Astrocyte (in vitro differentiated cells and primary cell): ENCODE results near the gene LALBA. TPM values are rescaled to one million over a fixed set of nuclear protein-coding genes. Genes with fewer than 3 reads are reported as not detected.
"Not testable (repeated sequence)": the region's sequence is repeated elsewhere in the genome, so short reads cannot be mapped to it uniquely, and the experiment has no call there.

Source experiments
- DNase-seq: peaks from one replicate; pipeline ENCODE4 v3.0.0-alpha.2; 2010; ENCODE audit warnings: low read depth
- FAIRE-seq: peaks from 2 replicates; lab custom pipeline; 2011; peaks lifted over from hg19 to GRCh38; lab: Jason Lieb, UNC
- H2AFZ ChIP-seq: 2 replicates; pipeline ENCODE4 v1.6.0; 2012; ENCODE audit warnings: low read depth, low read length, inconsistent platforms
- H3K27ac ChIP-seq: 2 replicates; pipeline ENCODE4 v1.5.1; 2011; ENCODE audit warnings: low read depth, low read length, inconsistent platforms
- H3K27me3 ChIP-seq: 2 replicates; pipeline ENCODE4 v1.6.0; 2011; ENCODE audit warnings: low read length, inconsistent platforms; ENCODE audit not compliant: insufficient read depth
- H3K36me3 ChIP-seq: 2 replicates; pipeline ENCODE4 v1.5.1; 2011; ENCODE audit warnings: low read length, inconsistent platforms; ENCODE audit not compliant: insufficient read depth
- H3K4me1 ChIP-seq: 2 replicates; pipeline ENCODE4 v1.5.1; 2011; ENCODE audit warnings: low read length, inconsistent platforms; ENCODE audit not compliant: insufficient read depth
- H3K4me2 ChIP-seq: 2 replicates; pipeline ENCODE4 v1.6.0; 2012; ENCODE audit warnings: low read length, inconsistent platforms
- H3K4me3 ChIP-seq: 2 replicates; pipeline ENCODE4 v1.5.1; 2011; ENCODE audit warnings: low read depth, mild to moderate bottlenecking, low read length, inconsistent platforms; ENCODE audit not compliant: insufficient read depth
- H3K79me2 ChIP-seq: 2 replicates; pipeline ENCODE4 v1.6.0; 2012; ENCODE audit warnings: mild to moderate bottlenecking, low read length, inconsistent platforms; ENCODE audit not compliant: insufficient read depth
- H3K9ac ChIP-seq: 2 replicates; pipeline ENCODE4 v1.6.0; 2012; ENCODE audit warnings: mild to moderate bottlenecking, low read length, inconsistent platforms
- H3K9me3 ChIP-seq: 2 replicates; pipeline ENCODE4 v1.5.1; 2012; ENCODE audit warnings: low read depth, mild to moderate bottlenecking, low read length, inconsistent platforms; ENCODE audit not compliant: insufficient read depth
- H4K20me1 ChIP-seq: 2 replicates; pipeline ENCODE4 v1.6.0; 2012; ENCODE audit warnings: low read length, inconsistent platforms; ENCODE audit not compliant: insufficient read depth
- H3K27ac Mint-ChIP-seq: one replicate; pipeline ENCODE4 v1.8.0; 2021; ENCODE audit warnings: mild to moderate bottlenecking, mixed read lengths; ENCODE audit not compliant: unreplicated experiment
- H3K27me3 Mint-ChIP-seq: one replicate; pipeline ENCODE4 v1.8.0; 2021; ENCODE audit warnings: low read depth, mixed read lengths; ENCODE audit not compliant: unreplicated experiment
- H3K36me3 Mint-ChIP-seq: one replicate; pipeline ENCODE4 v1.8.0; 2021; ENCODE audit warnings: low read depth, mixed read lengths; ENCODE audit not compliant: unreplicated experiment
- H3K4me1 Mint-ChIP-seq: one replicate; pipeline ENCODE4 v1.8.0; 2021; ENCODE audit warnings: low read depth, mixed read lengths; ENCODE audit not compliant: unreplicated experiment
- H3K4me3 Mint-ChIP-seq: one replicate; pipeline ENCODE4 v1.8.0; 2021; ENCODE audit warnings: mild to moderate bottlenecking, moderate library complexity, mixed read lengths; ENCODE audit not compliant: unreplicated experiment
- H3K9me3 Mint-ChIP-seq: one replicate; pipeline ENCODE4 v1.8.0; 2021; ENCODE audit warnings: mild to moderate bottlenecking, mixed read lengths; ENCODE audit not compliant: unreplicated experiment
- CTCF ChIP-seq: IDR thresholded peaks from 2 replicates; pipeline ENCODE4 v1.5.1; 2011; ENCODE audit warnings: low read depth, mild to moderate bottlenecking, inconsistent platforms, low read length, moderate library complexity; ENCODE audit not compliant: insufficient read depth
- EZH2 ChIP-seq: IDR thresholded peaks from 2 replicates; pipeline ENCODE4 v1.6.1; 2012; ENCODE audit warnings: mild to moderate bottlenecking, low read length, inconsistent platforms; ENCODE audit not compliant: insufficient read depth
- total RNA-seq: library from RNA; stranded (reverse); gene quantifications from 2 replicates; pipeline ENCODE4 v1.2.1, GENCODE V29; 2021

LALBA gene
- total RNA-seq, 1 donor from 2014 or later: not detected

- peaks cover 13% of the 10 kb centered on the region for H3K9me3 Mint-ChIP-seq
- no peak for FAIRE-seq
Measured at GRCh38 chr12:48532601-48533000, 37.2 kb downstream of the LALBA start.

GRCh38 chr12:48527891-48528670 is 41.8 kb downstream of the LALBA start:
- H3K36me3 ChIP-seq: no peaks in the 10 kb centered on the region
- no peak for DNase-seq
- H4K20me1 ChIP-seq: no peaks in the 10 kb centered on the region
- Mint-ChIP-seq H3K27ac (no peak overlapping the region), H3K27me3 (no peaks in the 10 kb centered on the region), H3K4me1 (no peaks in the 10 kb centered on the region), H3K4me3 (no peak overlapping the region), H3K9me3 (no peaks in the 10 kb centered on the region), H3K36me3 (no peaks in the 10 kb centered on the region)
- no peak overlapping the region for H3K4me2 ChIP-seq
- TF ChIP-seq CTCF: no peak
- TF ChIP-seq EZH2: no peak
- no peak overlapping the region for H3K4me3 ChIP-seq
- H3K9me3 ChIP-seq: no peaks in the 10 kb centered on the region
- no peaks in the 10 kb centered on the region for H3K27me3 ChIP-seq
- H3K4me1 ChIP-seq: no peaks in the 10 kb centered on the region
- no peak overlapping the region for H3K27ac ChIP-seq
- FAIRE-seq: no peak
- no peak overlapping the region for H3K9ac ChIP-seq
- H3K79me2 ChIP-seq: no peaks in the 10 kb centered on the region
- no peak overlapping the region for H2AFZ ChIP-seq

More at GRCh38 chr12:48532601-48533000, 37.2 kb downstream of the LALBA start:
- no peak for DNase-seq
- Histone ChIP-seq H3K27me3 (no peaks in the 10 kb centered on the region), H3K79me2 (no peaks in the 10 kb centered on the region), H3K4me2 (no peak overlapping the region), H3K4me3 (no peak overlapping the region), H2AFZ (no peak overlapping the region), H3K36me3 (no peaks in the 10 kb centered on the region), H3K9ac (no peak overlapping the region), H3K9me3 (no peaks in the 10 kb centered on the region), H3K27ac (no peak overlapping the region), H4K20me1 (no peaks in the 10 kb centered on the region), H3K4me1 (no peaks in the 10 kb centered on the region)
- H3K36me3 Mint-ChIP-seq: no peaks in the 10 kb centered on the region
- H3K27me3 Mint-ChIP-seq: no peaks in the 10 kb centered on the region
- no peak for TF ChIP-seq CTCF
- TF ChIP-seq EZH2: no peak
- no peaks in the 10 kb centered on the region for H3K4me1 Mint-ChIP-seq
- no peak overlapping the region for H3K27ac Mint-ChIP-seq
- H3K4me3 Mint-ChIP-seq: no peak overlapping the region

- no peaks in the 10 kb centered on the region for H3K27me3 Mint-ChIP-seq
- no peaks in the 10 kb centered on the region for H3K9me3 Mint-ChIP-seq
- Histone ChIP-seq H3K27me3 (no peaks in the 10 kb centered on the region), H3K79me2 (no peaks in the 10 kb centered on the region), H3K4me2 (no peak within 1 kb of the TSS), H3K9ac (no peak within 1 kb of the TSS), H3K4me1 (no peaks in the 10 kb centered on the region), H3K4me3 (no peak within 1 kb of the TSS), H3K27ac (no peak within 1 kb of the TSS), H3K36me3 (no peaks in the 10 kb centered on the region), H2AFZ (no peak within 1 kb of the TSS), H4K20me1 (no peaks in the 10 kb centered on the region), H3K9me3 (no peaks in the 10 kb centered on the region)
- no peak within 1 kb of the TSS for H3K4me3 Mint-ChIP-seq
- no peak within 1 kb of the TSS for H3K27ac Mint-ChIP-seq
- DNase-seq: no peak
- H3K36me3 Mint-ChIP-seq: no peaks in the 10 kb centered on the region
- TF ChIP-seq CTCF (no peak), EZH2 (no peak)
- no peak for FAIRE-seq
- no peaks in the 10 kb centered on the region for H3K4me1 Mint-ChIP-seq
Measured at GRCh38 chr12:48525332-48525731, 44.5 kb downstream of the LALBA start, which contains the start of gene OR8S1. OR8S1 (plus strand) TSS chr12:48525632; CDS start chr12:48525632, 0 bp downstream.

- FAIRE-seq: not testable (repeated sequence)
Measured at GRCh38 chr12:48520381-48520780, 49.5 kb downstream of the LALBA start.

More at GRCh38 chr12:48520381-48520780, 49.5 kb downstream of the LALBA start:
- not testable (repeated sequence) for H3K27me3 ChIP-seq, H4K20me1 ChIP-seq, H3K36me3 ChIP-seq, H3K27ac Mint-ChIP-seq, H3K79me2 ChIP-seq, H3K4me3 Mint-ChIP-seq, H3K4me1 Mint-ChIP-seq, H3K4me1 ChIP-seq, H3K4me2 ChIP-seq, H3K4me3 ChIP-seq, H3K9ac ChIP-seq, DNase-seq, H3K9me3 Mint-ChIP-seq, H3K9me3 ChIP-seq, H2AFZ ChIP-seq, H3K27me3 Mint-ChIP-seq, H3K36me3 Mint-ChIP-seq, H3K27ac ChIP-seq
